OCI-LY7 (cell line): ENCODE data around the gene PLEKHH3. TPM values are rescaled to one million over a fixed set of nuclear protein-coding genes. Genes with fewer than 3 reads are reported as not detected.

Experiments
- BruUV-seq: library from RNA; stranded (reverse); fragments of 400-500 nt; replicated peaks from 2 replicates; lab custom pipeline; 2021; lab: Mats Ljungman, UMichigan
- CTCF ChIA-PET: fragments of 300-600 bp; sonication (Branson Sonifier 250); formaldehyde crosslinking; loops from one replicate; lab custom pipeline; 2022; ENCODE audit warnings: antibody characterized with exemption; ENCODE audit not compliant: unreplicated experiment; lab: Charles Lee
- POLR2A ChIA-PET: fragments of 300-600 bp; sonication (Branson Sonifier 250); formaldehyde crosslinking; loops from one replicate; lab custom pipeline; 2022; ENCODE audit warnings: antibody characterized with exemption; lab: Charles Lee
- DNase-seq: peaks from one replicate; pipeline ENCODE4 v3.0.0-alpha.2; 2015; ENCODE audit warnings: low spot score
- H2AFZ ChIP-seq: fragments of 200-600 bp; sonication (generic), shearing (Covaris generic); 2 replicates; pipeline ENCODE4 v1.6.1; 2014; ENCODE audit warnings: mild to moderate bottlenecking, antibody characterized with exemption, low read length, moderate library complexity
- H3K27ac ChIP-seq: fragments of 200-600 bp; sonication (generic); 2 replicates; pipeline ENCODE4 v1.5.1; 2014; ENCODE audit warnings: mixed run types, low read depth, mild to moderate bottlenecking, moderate library complexity, low read length, inconsistent platforms; ENCODE audit not compliant: poor library complexity, severe bottlenecking
- H3K36me3 ChIP-seq: fragments of 200-600 bp; sonication (generic); 2 replicates; pipeline ENCODE4 v1.6.1; 2014; ENCODE audit warnings: mild to moderate bottlenecking, antibody characterized with exemption, low read length, moderate library complexity, mixed read lengths; ENCODE audit not compliant: insufficient read depth
- H3K4me1 ChIP-seq: fragments of 200-600 bp; sonication (generic); 2 replicates; pipeline ENCODE4 v1.5.1; 2014; ENCODE audit warnings: mild to moderate bottlenecking, low read length; ENCODE audit not compliant: insufficient read depth, poor library complexity, severe bottlenecking
- H3K4me2 ChIP-seq: fragments of 200-600 bp; sonication (generic); 2 replicates; pipeline ENCODE4 v1.6.1; 2014; ENCODE audit warnings: mild to moderate bottlenecking, low read length
- H3K4me3 ChIP-seq: fragments of 200-600 bp; sonication (generic); 2 replicates; pipeline ENCODE4 v1.5.1; 2014; ENCODE audit warnings: mild to moderate bottlenecking, low read depth, low read length; ENCODE audit not compliant: poor library complexity, severe bottlenecking
- H3K79me2 ChIP-seq: fragments of 200-600 bp; sonication (generic); 2 replicates; pipeline ENCODE4 v1.6.1; 2016; ENCODE audit warnings: low read depth, mild to moderate bottlenecking, low read length, moderate library complexity, mixed read lengths; ENCODE audit not compliant: insufficient read depth
- H3K9me2 ChIP-seq: fragments of 200-600 bp; sonication (generic); 2 replicates; pipeline ENCODE4 v1.6.1; 2016; ENCODE audit warnings: mild to moderate bottlenecking, low read length, mixed read lengths; ENCODE audit not compliant: insufficient read depth
- H3K9me3 ChIP-seq: fragments of 200-600 bp; sonication (generic); 2 replicates; pipeline ENCODE4 v1.6.1; 2014; ENCODE audit warnings: mild to moderate bottlenecking, mixed run types, low read length, mixed read lengths
- H4K20me1 ChIP-seq: fragments of 200-600 bp; sonication (generic); 2 replicates; pipeline ENCODE4 v1.6.1; 2014; ENCODE audit warnings: mild to moderate bottlenecking, antibody characterized with exemption, low read length, moderate library complexity, mixed read lengths; ENCODE audit not compliant: insufficient read depth
- EZH2phosphoT487 ChIP-seq: fragments of 200-600 bp; sonication (generic); IDR thresholded peaks from 2 replicates; pipeline ENCODE4 v1.6.1; 2018; ENCODE audit warnings: low read depth, borderline replicate concordance, mild to moderate bottlenecking, mixed run types, antibody characterized with exemption, low read length, moderate library complexity, mixed read lengths
- intact Hi-C: fragments of 100-400 bp; cut with micrococcal nuclease; formaldehyde crosslinking; loops from one replicate; pipeline ENCODE4 v1.10.0; 2022; ENCODE audit not compliant: unreplicated experiment
- total RNA-seq, 2 experiments: library from RNA; depleted of rRNA in 1 of 2; stranded (reverse); fragments of >200 nt in 1 of 2; shearing (Covaris generic) in 1 of 2; gene quantifications; 2 replicates each; pipeline ENCODE4 v1.2.3, GENCODE V29; 2014 to 2022
- TF ChIP-seq, protein P1 (sequence below): fragments of 200-600 bp; sonication (generic); conservative IDR thresholded peaks from 2 replicates; pipeline ENCODE4 v1.5.1; 2014; ENCODE audit warnings: mild to moderate bottlenecking, antibody characterized with exemption, low read length, moderate library complexity, mixed read lengths

PLEKHH3 gene
- total RNA-seq, 2 experiments from 2014 or later, result 24.4 to 47.5 TPM

DNA sequence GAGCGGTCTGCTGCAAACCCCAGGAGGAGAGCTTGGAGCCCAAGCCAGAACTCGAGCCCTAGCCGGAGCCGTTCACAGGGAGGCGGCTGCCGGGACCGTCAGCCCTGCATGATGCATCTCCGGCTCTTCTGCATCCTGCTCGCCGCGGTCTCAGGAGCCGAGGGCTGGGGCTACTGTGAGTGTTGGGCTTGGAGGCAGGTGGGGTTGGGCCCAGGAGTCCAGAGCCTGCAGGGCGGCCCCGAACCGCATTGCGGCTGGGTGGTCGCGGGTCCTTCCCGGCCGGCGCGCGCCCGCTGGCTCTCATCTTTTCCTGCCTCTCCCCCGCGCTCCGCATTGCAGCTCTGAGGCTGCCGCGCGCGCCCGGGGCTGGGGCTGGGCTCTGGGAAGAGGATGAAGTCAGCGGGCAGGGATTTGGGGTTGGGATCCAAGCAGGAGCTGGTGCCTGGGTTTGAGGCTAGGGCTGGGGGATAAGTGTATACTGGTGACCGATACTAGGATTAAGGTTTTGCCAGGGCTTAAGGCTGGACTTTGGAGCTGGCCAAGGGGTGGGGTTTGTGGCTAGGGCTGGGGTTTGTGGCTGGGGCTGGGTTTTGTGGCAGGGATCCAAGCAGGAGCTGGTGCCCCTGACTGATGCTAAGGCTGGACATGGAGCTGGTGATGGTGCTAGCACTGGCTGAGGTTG, 6.1 kb upstream of the PLEKHH3 start:
- no peak overlapping the region for H3K4me2 ChIP-seq
- DNase-seq, result no peak
- POLR2A ChIA-PET, result interaction anchor here (0.5 to 0.6 kb wide), 2 partner anchors 60 to 316 kb away, joined by 3 to 5 read pairs; no protein-coding TSS in a partner anchor
- intact Hi-C loops, result no loop called here
- H3K36me3 ChIP-seq, result no peaks in the 10 kb centered on the region
- H4K20me1 ChIP-seq, result no peaks in the 10 kb centered on the region
- no peak overlapping the region for H2AFZ ChIP-seq
- no TSS peak for BruUV-seq
- H3K9me2 ChIP-seq, result no peaks in the 10 kb centered on the region
- no peaks in the 10 kb centered on the region for H3K9me3 ChIP-seq
- H3K79me2 ChIP-seq, result no peaks in the 10 kb centered on the region
- peaks cover 40% of the 10 kb centered on the region for H3K4me1 ChIP-seq
- TF ChIP-seq, protein P1, sequence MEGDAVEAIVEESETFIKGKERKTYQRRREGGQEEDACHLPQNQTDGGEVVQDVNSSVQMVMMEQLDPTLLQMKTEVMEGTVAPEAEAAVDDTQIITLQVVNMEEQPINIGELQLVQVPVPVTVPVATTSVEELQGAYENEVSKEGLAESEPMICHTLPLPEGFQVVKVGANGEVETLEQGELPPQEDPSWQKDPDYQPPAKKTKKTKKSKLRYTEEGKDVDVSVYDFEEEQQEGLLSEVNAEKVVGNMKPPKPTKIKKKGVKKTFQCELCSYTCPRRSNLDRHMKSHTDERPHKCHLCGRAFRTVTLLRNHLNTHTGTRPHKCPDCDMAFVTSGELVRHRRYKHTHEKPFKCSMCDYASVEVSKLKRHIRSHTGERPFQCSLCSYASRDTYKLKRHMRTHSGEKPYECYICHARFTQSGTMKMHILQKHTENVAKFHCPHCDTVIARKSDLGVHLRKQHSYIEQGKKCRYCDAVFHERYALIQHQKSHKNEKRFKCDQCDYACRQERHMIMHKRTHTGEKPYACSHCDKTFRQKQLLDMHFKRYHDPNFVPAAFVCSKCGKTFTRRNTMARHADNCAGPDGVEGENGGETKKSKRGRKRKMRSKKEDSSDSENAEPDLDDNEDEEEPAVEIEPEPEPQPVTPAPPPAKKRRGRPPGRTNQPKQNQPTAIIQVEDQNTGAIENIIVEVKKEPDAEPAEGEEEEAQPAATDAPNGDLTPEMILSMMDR, result no peak
- no peak for TF ChIP-seq EZH2phosphoT487
- CTCF ChIA-PET, result no interaction called here
- H3K4me3 ChIP-seq, result no peak overlapping the region
- no peak overlapping the region for H3K27ac ChIP-seq

- Histone ChIP-seq H3K36me3 (no peaks in the 10 kb centered on the region), H2AFZ (peak within 1 kb of the TSS; percentile 66; the same call in 1 of the 2 replicates), H3K4me3 (peak within 1 kb of the TSS; percentile 42), H3K9me2 (no peaks in the 10 kb centered on the region), H4K20me1 (no peaks in the 10 kb centered on the region), H3K79me2 (no peaks in the 10 kb centered on the region), H3K4me1 (peaks cover 47% of the 10 kb centered on the region), H3K9me3 (no peaks in the 10 kb centered on the region), H3K27ac (no peak within 1 kb of the TSS), H3K4me2 (peak within 1 kb of the TSS; percentile 59)
- intact Hi-C loops, result no loop called here
- no peak for DNase-seq
- TF ChIP-seq, protein P1, result no peak
- no peak for TF ChIP-seq EZH2phosphoT487
- POLR2A ChIA-PET, result interaction anchor here (0.5 to 0.6 kb wide), 2 partner anchors 59 to 315 kb away, joined by 3 to 5 read pairs; no protein-coding TSS in a partner anchor
- CTCF ChIA-PET, result no interaction called here
- BruUV-seq, result no TSS peak
These were observed 5.4 kb upstream of the PLEKHH3 start, which contains the start of gene CNTNAP1 for GRCh38 chr17:42681976-42682721. TSS of gene CNTNAP1 (plus strand) at chr17:42682531. CDS start at chr17:42682830, 299 bp downstream.
